Ovary (tissue), 9 donors: ENCODE results near the gene LRP1B. TPM values are rescaled to one million over a fixed set of nuclear protein-coding genes. Genes with fewer than 3 reads are reported as not detected.

Experiments
- DNase-seq, 5 donors: peaks; one replicate each; pipeline ENCODE4 v3.0.0-alpha.2; 2019 to 2020
- H3K27ac ChIP-seq, 2 donors: fragments of 200-600 bp; one replicate each; pipeline versions ENCODE4 v1.5.1 to v1.8.0; 2019 to 2022
- H3K27me3 ChIP-seq: fragments of 200-600 bp; one replicate; pipeline ENCODE4 v1.8.0; 2022
- H3K36me3 ChIP-seq: fragments of 200-600 bp; sonication (generic); one replicate; pipeline ENCODE4 v1.5.1; 2019
- H3K4me1 ChIP-seq: one replicate; pipeline ENCODE4 v1.8.1; 2013; ENCODE audit warnings: mild to moderate bottlenecking, moderate library complexity; ENCODE audit not compliant: insufficient read depth
- H3K4me3 ChIP-seq: fragments of 200-600 bp; sonication (generic); one replicate; pipeline ENCODE4 v1.5.1; 2017
- H3K9me3 ChIP-seq, 2 donors: fragments of 200-600 bp in 1 of 2; sonication (generic) in 1 of 2; one replicate each; pipeline versions ENCODE4 v1.5.1 to v1.8.1; 2013 to 2019; ENCODE audit warnings: mild to moderate bottlenecking in 1 of 2, moderate library complexity in 1 of 2
- CTCF ChIP-seq, 3 donors: fragments of 450-650 bp in 2 of 3; fragments of 200-600 bp in 1 of 3; IDR thresholded peaks; one replicate each; pipeline versions ENCODE4 v1.5.1 to v1.8.0; 2016 to 2022; ENCODE audit warnings: antibody characterized with exemption in 3 of 3, mild to moderate bottlenecking in 1 of 3
- EP300 ChIP-seq: sonication (generic); formaldehyde crosslinking; IDR thresholded peaks from one replicate; pipeline ENCODE4 v1.6.1; 2017; ENCODE audit warnings: antibody characterized with exemption
- POLR2A ChIP-seq: fragments of 450-650 bp; IDR thresholded peaks from one replicate; pipeline ENCODE4 v1.6.1; 2017; ENCODE audit warnings: antibody characterized with exemption, mild to moderate bottlenecking, moderate library complexity
- WGBS, 3 donors: extraction: QIAGEN DNeasy Blood & Tissue Kit in 1 of 3; methylation state at CpG; one replicate each; pipeline versions ENCODE4 v1.1.5 to v1.1.7; 2013 to 2017; 5-methylcytosine and 5-hydroxymethylcytosine counted together
- intact Hi-C, 4 donors: fragments of 100-400 bp; cut with DNase I; formaldehyde crosslinking; loops; one replicate each; pipeline versions ENCODE4 v1.11.0 to v1.15.1; 2022 to 2023
- polyA plus RNA-seq, 2 donors: library from polyadenylated mRNA; stranded (reverse); fragments of 200-250 nt in 1 of 2; fragments of 350-450 nt in 1 of 2; fragmentation: Illumina TruSeq in 1 of 2; extraction: RNeasy Lipid Tissue Mini Kit (QIAGEN cat#74804) in 1 of 2; gene quantifications; one replicate each; pipeline ENCODE4 v1.2.3, GENCODE V29; 2013 to 2014
- total RNA-seq, 7 donors: library from RNA; depleted of rRNA in 2 of 7; stranded (reverse); fragments of >200 nt in 2 of 7; fragmentation: NEBNext Ultra II Directional in 3 of 7; extraction: Animal tissue kit (Norgen Biotek cat#: 25700) in 3 of 7; gene quantifications; one replicate each; pipeline versions ENCODE4 v1.1.0 to v1.2.4, GENCODE V29; 2016 to 2023
- donor health status: DM: no; HTN: no; CAD: no; lungs with moderate emphysema.
- donor health status: DM: no; HTN: no; CAD: no.
- donor health status: Bipolar disorder and iron deficiency.
- donor health status: DM: yes; HTN: yes; CAD: no.
- donor health status: DM: no; HTN: no; CAD: no.
- donor health status: DM: yes; HTN: yes; CAD: no.

The LRP1B gene
- total and polyA plus RNA-seq, 9 donors, result 0.08 to 2.6 (median 0.37) TPM

- no peaks in the 10 kb centered on the region for H3K27me3 ChIP-seq
- intact Hi-C loops, result no loop called here
- H3K36me3 ChIP-seq, result no peaks in the 10 kb centered on the region
- H3K27ac ChIP-seq, result no peak overlapping the region
- no peaks in the 10 kb centered on the region for H3K9me3 ChIP-seq
- TF ChIP-seq CTCF (IDR thresholded peaks at IDR 0.05) (no peak), POLR2A (no peak), EP300 (no peak)
- no peak overlapping the region for H3K4me3 ChIP-seq
- no peak for DNase-seq
- H3K4me1 ChIP-seq, result no peaks in the 10 kb centered on the region
- 72 to 86% (median 78%) methylated on average over 3 of the region's 3 CpGs for WGBS, 3 donors
Measured at GRCh38 chr2:141931797-141932196, 199.0 kb downstream of the LRP1B start.

GRCh38 chr2:141930803-141931202, 200.0 kb downstream of the LRP1B start:
- no peak for TF ChIP-seq CTCF (IDR thresholded peaks at IDR 0.05)
- no peak for TF ChIP-seq EP300
- TF ChIP-seq POLR2A, result no peak
- DNase-seq, result no peak
- no peaks in the 10 kb centered on the region for H3K36me3 ChIP-seq
- no peaks in the 10 kb centered on the region for H3K9me3 ChIP-seq
- H3K27ac ChIP-seq, result no peak overlapping the region
- no peaks in the 10 kb centered on the region for H3K4me1 ChIP-seq
- intact Hi-C loops, result no loop called here
- no peaks in the 10 kb centered on the region for H3K27me3 ChIP-seq
- no peak overlapping the region for H3K4me3 ChIP-seq

- intact Hi-C loops, result no loop called here
- WGBS, 3 donors, result 19 to 51% (median 21%) methylated on average over 8 of the region's 8 CpGs
- H3K27ac ChIP-seq, result no peak overlapping the region
- H3K4me3 ChIP-seq, result no peak overlapping the region
- no peaks in the 10 kb centered on the region for H3K36me3 ChIP-seq
- TF ChIP-seq POLR2A, result no peak
- TF ChIP-seq EP300, result no peak
- no peak for TF ChIP-seq CTCF (IDR thresholded peaks at IDR 0.05)
- H3K27me3 ChIP-seq, result no peaks in the 10 kb centered on the region
- no peaks in the 10 kb centered on the region for H3K9me3 ChIP-seq
- H3K4me1 ChIP-seq, result no peaks in the 10 kb centered on the region
- DNase-seq, result no peak
Measured at GRCh38 chr2:141929331-141930252, 201.2 kb downstream of the LRP1B start.

GRCh38 chr2:141928476-141928875, 202.3 kb downstream of the LRP1B start:
- Histone ChIP-seq H3K27ac (no peak overlapping the region), H3K36me3 (no peaks in the 10 kb centered on the region), H3K27me3 (no peaks in the 10 kb centered on the region), H3K9me3 (no peaks in the 10 kb centered on the region), H3K4me1 (no peaks in the 10 kb centered on the region), H3K4me3 (no peak overlapping the region)
- intact Hi-C loops, result no loop called here
- no peak for DNase-seq
- TF ChIP-seq CTCF (IDR thresholded peaks at IDR 0.05), result no peak
- TF ChIP-seq POLR2A, result no peak
- TF ChIP-seq EP300, result no peak
